K562 (cell line): ENCODE measurements around the gene UQCC2. TPM values are rescaled to one million over a fixed set of nuclear protein-coding genes. Genes with fewer than 3 reads are reported as not detected.

Source experiments
- ATAC-seq: fragments of 200-7000 bp; cut with Tn5 transposase; 3 replicates; pipeline ENCODE4 v1.9.1; 2020; ENCODE audit warnings: moderate library complexity
- BruUV-seq: library from RNA; stranded (reverse); fragments of 400-500 nt; replicated peaks from 2 replicates; lab custom pipeline; 2021; lab: Mats Ljungman, UMichigan
- CTCF ChIA-PET: fragments of 300-600 bp; formaldehyde crosslinking; extraction: SDS; loops from one replicate; lab custom pipeline; 2021; ENCODE audit warnings: low intra/inter-chr PET ratio; lab: Yijun Ruan, JAX
- POLR2A ChIA-PET: fragments of 300-600, 350-650 bp; sonication (Branson Sonifier 250); formaldehyde crosslinking; extraction: SDS; loops from one replicate; lab custom pipeline; 2021; ENCODE audit warnings: antibody characterized with exemption, inconsistent platforms; lab: Yijun Ruan, JAX
- DNase-seq, 4 experiments: peaks; one replicate each; pipeline versions ENCODE4 v3.0.0 to v3.0.0-alpha.2; 2011 to 2018; ENCODE audit warnings: low spot score in 3 of 4, mixed read lengths in 3 of 4; ENCODE audit errors: extremely low read depth in 1 of 4
- FAIRE-seq: peaks from 2 replicates; lab custom pipeline; 2011; peaks lifted over from hg19 to GRCh38; lab: Jason Lieb, UNC
- H2AFZ ChIP-seq: 2 replicates; pipeline ENCODE4 v1.6.0; 2011; ENCODE audit warnings: low read depth, low read length, control low read depth, inconsistent platforms
- H3K27ac ChIP-seq: fragments of 200-600 bp; 3 replicates; pipeline ENCODE4 v1.8.0; 2011; ENCODE audit warnings: low read depth, mild to moderate bottlenecking, control low read depth, inconsistent platforms, low read length, moderate library complexity, mixed read lengths; ENCODE audit errors: extremely low read depth
- H3K27me3 ChIP-seq, 2 experiments: fragments of 300-600 bp in 1 of 2; 2 replicates in 1 of 2; 3 replicates in 1 of 2; pipeline versions ENCODE4 v1.6.0 to v1.8.0; 2011; ENCODE audit warnings: inconsistent platforms in 2 of 2, low read length in 2 of 2, mild to moderate bottlenecking in 1 of 2, mixed read lengths in 1 of 2, moderate library complexity in 1 of 2; ENCODE audit not compliant: control insufficient read depth in 2 of 2, insufficient read depth in 2 of 2
- H3K36me3 ChIP-seq: fragments of 300-600 bp; 3 replicates; pipeline ENCODE4 v1.8.0; 2011; ENCODE audit warnings: mild to moderate bottlenecking, low read length, inconsistent platforms; ENCODE audit not compliant: control insufficient read depth, insufficient read depth
- H3K4me1 ChIP-seq, 2 experiments: fragments of 200-600 bp in 1 of 2; replicated peaks in 1 of 2; 2 replicates in 1 of 2; 3 replicates in 1 of 2; pipeline versions ENCODE4 v1.5.1 to v1.8.0; 2011; ENCODE audit warnings: inconsistent platforms in 2 of 2, low read length in 2 of 2, mild to moderate bottlenecking in 1 of 2, mixed read lengths in 1 of 2, moderate library complexity in 1 of 2; ENCODE audit not compliant: control insufficient read depth in 2 of 2, insufficient read depth in 2 of 2
- H3K4me2 ChIP-seq: 2 replicates; pipeline ENCODE4 v1.6.1; 2011; ENCODE audit warnings: low read length, control low read depth, inconsistent platforms, mixed read lengths; ENCODE audit not compliant: insufficient read depth
- H3K4me3 ChIP-seq: fragments of 200-600 bp; sonication (generic), shearing (Covaris generic); 2 replicates; pipeline ENCODE4 v1.5.1; 2016; ENCODE audit warnings: control low read depth, inconsistent platforms
- H3K79me2 ChIP-seq: fragments of 200-600 bp; 3 replicates; pipeline ENCODE4 v1.8.0; 2011; ENCODE audit warnings: low read length, inconsistent platforms; ENCODE audit not compliant: control insufficient read depth, insufficient read depth
- H3K9ac ChIP-seq, 2 experiments: 2 replicates each; pipeline versions ENCODE4 v1.6.0 to v1.6.1; 2011; ENCODE audit warnings: low read depth in 2 of 2, low read length in 2 of 2, control low read depth in 1 of 2, inconsistent platforms in 1 of 2, mild to moderate bottlenecking in 1 of 2, mixed read lengths in 1 of 2; ENCODE audit not compliant: insufficient read depth in 1 of 2
- H3K9me1 ChIP-seq: one replicate; pipeline ENCODE4 v1.6.0; 2011; ENCODE audit warnings: inconsistent platforms, mild to moderate bottlenecking, low read length, moderate library complexity; ENCODE audit not compliant: control insufficient read depth, insufficient read depth
- H3K9me3 ChIP-seq: replicated peaks from 2 replicates; pipeline ENCODE4 v1.5.1; 2011; ENCODE audit warnings: low read depth, low read length, inconsistent platforms; ENCODE audit not compliant: control insufficient read depth, insufficient read depth
- H4K20me1 ChIP-seq: replicated peaks from 2 replicates; pipeline ENCODE4 v1.6.1; 2011; ENCODE audit warnings: low read length, inconsistent platforms, mixed read lengths; ENCODE audit not compliant: control insufficient read depth, insufficient read depth
- CEBPB ChIP-seq: fragments of 450-650 bp; IDR thresholded peaks from 2 replicates; pipeline ENCODE4 v1.6.1; 2016; ENCODE audit warnings: missing genetic modification characterization, missing compliant biosample characterization
- POLR2G ChIP-seq: fragments of 200-400 bp; formaldehyde crosslinking; IDR thresholded peaks from 2 replicates; pipeline ENCODE4 v1.6.1; 2017; ENCODE audit warnings: low read depth, mild to moderate bottlenecking, antibody characterized with exemption, low read length, moderate library complexity
- POLR3A ChIP-seq: IDR thresholded peaks from 2 replicates; pipeline ENCODE4 v1.6.1; 2011; ENCODE audit warnings: borderline replicate concordance, mild to moderate bottlenecking, moderate library complexity; ENCODE audit not compliant: insufficient read length, insufficient read depth; ENCODE audit errors: extremely low read depth
- STAG1 ChIP-seq: sonication (generic); formaldehyde crosslinking; IDR thresholded peaks from 2 replicates; pipeline ENCODE4 v1.5.0; 2020; ENCODE audit warnings: missing genetic modification reagents, borderline replicate concordance
- ZNF699 ChIP-seq: fragments of 250-450 bp; sonication (Bioruptor Pico); IDR thresholded peaks from 2 replicates; pipeline ENCODE4 v1.8.0; 2021; ENCODE audit warnings: mild to moderate bottlenecking, moderate library complexity; ENCODE audit not compliant: insufficient replicate concordance
- WGBS: fragments of 100-300 bp; shearing (Covaris generic); methylation state at CpG from one replicate; pipeline ENCODE4 v1.1.6; 2016; ENCODE audit warnings: low coverage, mixed read lengths; ENCODE audit not compliant: insufficient coverage; ENCODE audit errors: missing lambda C conversion rate; 5-methylcytosine and 5-hydroxymethylcytosine counted together
- in situ Hi-C: fragments of 300-500 bp; cut with MboI; formaldehyde crosslinking; loops from 4 replicates; pipeline ENCODE4 v1.15.0; 2018; ENCODE audit warnings: inconsistent platforms, mixed read lengths
- intact Hi-C: fragments of 100-400 bp; cut with micrococcal nuclease; formaldehyde crosslinking; loops from 2 replicates; pipeline ENCODE4 v1.14.2; 2022
- polyA plus RNA-seq, 8 experiments: library from polyadenylated mRNA; depleted of rRNA in 4 of 8; stranded (reverse) in 5 of 8; unstranded in 3 of 8; fragments of >200 nt; fragmentation: Nextera tagmentation in 2 of 8; fragmentation: Illumina TruSeq in 1 of 8; extraction: Ambion mirVana in 2 of 8; extraction: Trizol in 1 of 8; gene quantifications; 2 replicates each; pipeline versions ENCODE4 v1.2.1 to v1.2.3, GENCODE V29; 2011 to 2014; ENCODE audit warnings: inconsistent platforms in 1 of 8, missing spikeins in 1 of 8
- total RNA-seq, 7 experiments: library from RNA; depleted of rRNA in 6 of 7; stranded (reverse); fragments of >200 nt in 6 of 7; fragmentation: Illumina TruSeq in 2 of 7; extraction: Trizol in 2 of 7; gene quantifications; 2 replicates each; pipeline versions ENCODE4 v1.2.1 to v1.2.3, GENCODE V29; 2011 to 2021; ENCODE audit warnings: low replicate concordance in 1 of 7
- TF ChIP-seq, protein P1 (sequence below): fragments of 250-450 bp; sonication (Bioruptor Pico); IDR thresholded peaks from 2 replicates; pipeline ENCODE4 v1.8.0; 2021; ENCODE audit warnings: moderate library complexity, mild to moderate bottlenecking, inconsistent platforms
- TF ChIP-seq, protein P2 (sequence below), 2 experiments: IDR thresholded peaks in 1 of 2; conservative IDR thresholded peaks in 1 of 2; 2 replicates each; pipeline ENCODE4 v1.6.1; 2016; ENCODE audit warnings: low read depth in 2 of 2, mild to moderate bottlenecking in 1 of 2, missing compliant biosample characterization in 1 of 2, missing genetic modification characterization in 1 of 2, moderate library complexity in 1 of 2

Gene UQCC2
- total and polyA plus RNA-seq, 9 of the 15 experiments (the other 6 are each of a cell fraction or from before 2014, with no cell fraction given) = 58.5 to 927 (median 158) TPM

DNA sequence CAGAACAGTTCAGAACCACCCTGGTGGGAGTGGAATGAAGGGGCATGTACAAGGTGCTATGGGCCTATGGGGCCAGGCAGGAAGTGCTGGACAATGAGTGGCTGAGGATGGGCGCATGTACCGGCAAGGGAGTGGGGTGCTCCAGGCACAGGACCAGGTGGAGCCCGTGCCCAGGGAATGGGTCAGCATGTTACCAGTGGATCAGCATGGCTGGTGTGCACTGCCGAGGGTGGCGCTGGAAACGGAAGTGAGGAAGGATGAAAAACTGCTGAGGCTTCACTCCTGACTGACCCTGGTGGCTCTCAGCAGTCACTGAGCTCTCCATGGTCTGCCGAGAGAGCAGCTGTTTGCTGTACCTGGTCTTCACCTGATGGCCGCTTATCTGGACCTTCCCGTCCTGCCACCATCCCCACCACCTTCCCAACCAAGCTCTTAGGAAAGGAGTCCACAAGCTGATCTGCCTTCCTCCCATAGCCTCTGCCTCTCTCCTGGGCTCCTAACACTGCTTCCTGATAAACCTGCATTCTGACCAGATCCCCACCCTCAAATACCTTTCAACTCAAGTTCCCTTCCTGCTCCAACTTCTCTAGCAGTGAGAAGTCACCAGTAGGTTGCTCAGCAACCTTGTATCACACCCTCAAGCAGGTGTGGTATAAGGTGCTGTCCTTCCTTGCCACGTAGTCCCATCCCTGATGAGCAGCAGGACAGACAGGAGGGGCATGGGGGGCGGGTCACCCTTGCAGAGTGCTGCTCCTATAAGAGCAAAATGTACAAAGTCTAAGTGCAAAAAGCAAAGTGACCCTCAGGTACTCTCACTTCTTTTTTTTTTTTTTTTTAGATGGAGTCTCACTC, 7.1 kb downstream of the UQCC2 start:
- in situ Hi-C loops = loop anchor here (5.0 kb wide), 1 partner anchor 117 kb away; no protein-coding TSS in a partner anchor
- BruUV-seq = no TSS peak
- FAIRE-seq = no peak
- POLR2A ChIA-PET = interaction anchor here (0.5 to 1.0 kb wide), 2 partner anchors 10 to 11 kb away, joined by 3 read pairs; no protein-coding TSS in a partner anchor
- 93% methylated on average over 11 of the region's 11 CpGs for WGBS
- Histone ChIP-seq H3K36me3 (peaks cover 62% of the 10 kb centered on the region), H3K27ac (no peak overlapping the region), H3K9me3 (no peaks in the 10 kb centered on the region), H2AFZ (no peak overlapping the region), H3K79me2 (peaks cover 7% of the 10 kb centered on the region; the same call in 1 of the 3 replicates), H3K4me1 (peaks cover 0 to 7% of the 10 kb centered on the region in 2 experiments; a peak in 1 of 5 replicates), H3K9me1 (no peaks in the 10 kb centered on the region), H4K20me1 (no peaks in the 10 kb centered on the region), H3K4me2 (no peak overlapping the region), H3K27me3 (no peaks in the 10 kb centered on the region)
- intact Hi-C loops = no loop called here
- CTCF ChIA-PET = no interaction called here
- no peak for DNase-seq
- TF ChIP-seq, protein P1, sequence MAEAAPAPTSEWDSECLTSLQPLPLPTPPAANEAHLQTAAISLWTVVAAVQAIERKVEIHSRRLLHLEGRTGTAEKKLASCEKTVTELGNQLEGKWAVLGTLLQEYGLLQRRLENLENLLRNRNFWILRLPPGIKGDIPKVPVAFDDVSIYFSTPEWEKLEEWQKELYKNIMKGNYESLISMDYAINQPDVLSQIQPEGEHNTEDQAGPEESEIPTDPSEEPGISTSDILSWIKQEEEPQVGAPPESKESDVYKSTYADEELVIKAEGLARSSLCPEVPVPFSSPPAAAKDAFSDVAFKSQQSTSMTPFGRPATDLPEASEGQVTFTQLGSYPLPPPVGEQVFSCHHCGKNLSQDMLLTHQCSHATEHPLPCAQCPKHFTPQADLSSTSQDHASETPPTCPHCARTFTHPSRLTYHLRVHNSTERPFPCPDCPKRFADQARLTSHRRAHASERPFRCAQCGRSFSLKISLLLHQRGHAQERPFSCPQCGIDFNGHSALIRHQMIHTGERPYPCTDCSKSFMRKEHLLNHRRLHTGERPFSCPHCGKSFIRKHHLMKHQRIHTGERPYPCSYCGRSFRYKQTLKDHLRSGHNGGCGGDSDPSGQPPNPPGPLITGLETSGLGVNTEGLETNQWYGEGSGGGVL (CRISPR knock-in tag) = no peak
- TF ChIP-seq CEBPB (tag) (no peak), POLR2G (peak; percentile 37; the same call in 1 of the 2 replicates), POLR3A (no peak), ZNF699 (CRISPR knock-in tag) (no peak), STAG1 (0 out of 2 replicates have a peak, but pooled peaks have one; percentile 23)
- TF ChIP-seq, protein P2, sequence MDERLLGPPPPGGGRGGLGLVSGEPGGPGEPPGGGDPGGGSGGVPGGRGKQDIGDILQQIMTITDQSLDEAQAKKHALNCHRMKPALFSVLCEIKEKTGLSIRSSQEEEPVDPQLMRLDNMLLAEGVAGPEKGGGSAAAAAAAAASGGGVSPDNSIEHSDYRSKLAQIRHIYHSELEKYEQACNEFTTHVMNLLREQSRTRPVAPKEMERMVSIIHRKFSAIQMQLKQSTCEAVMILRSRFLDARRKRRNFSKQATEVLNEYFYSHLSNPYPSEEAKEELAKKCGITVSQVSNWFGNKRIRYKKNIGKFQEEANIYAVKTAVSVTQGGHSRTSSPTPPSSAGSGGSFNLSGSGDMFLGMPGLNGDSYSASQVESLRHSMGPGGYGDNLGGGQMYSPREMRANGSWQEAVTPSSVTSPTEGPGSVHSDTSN (CRISPR knock-in tag; IDR thresholded peaks at IDR 0.05; ENCODE audit: low read depth) = no peak
- TF ChIP-seq, protein P2 (tag; conservative IDR thresholded peaks at IDR 0.05; ENCODE audit: low read depth) = no peak
- TF ChIP-seq, all 486 proteins: peak for 2
- no peak for ATAC-seq
- H3K4me3 ChIP-seq = no peak overlapping the region
- H3K9ac ChIP-seq = peak overlapping the region in 1 of 2 experiments; percentile 72; a peak in 2 of 4 replicates
